BE2C (cell line): Measurements from ENCODE around the gene TPTE2.
"Not testable (repeated sequence)": the region's sequence is repeated elsewhere in the genome, so short reads cannot be mapped to it uniquely, and the experiment has no call there.

Experiments used
- DNase-seq: peaks from one replicate; pipeline ENCODE4 v3.0.0-alpha.2; 2020
- H3K27me3 ChIP-seq: fragments of 250-450 bp; sonication (Bioruptor Pico); 2 replicates; pipeline ENCODE4 v1.5.1; 2020; ENCODE audit warnings: mild to moderate bottlenecking
- H3K36me3 ChIP-seq: fragments of 250-450 bp; sonication (Bioruptor Pico); 2 replicates; pipeline ENCODE4 v1.5.1; 2020; ENCODE audit warnings: mild to moderate bottlenecking
- H3K4me1 ChIP-seq: fragments of 250-450 bp; sonication (Bioruptor Pico); 2 replicates; pipeline ENCODE4 v1.5.1; 2020
- H3K4me3 ChIP-seq: 2 replicates; pipeline ENCODE4 v1.5.1; 2011; ENCODE audit warnings: low read depth, low read length
- H3K9me3 ChIP-seq: fragments of 250-450 bp; sonication (Bioruptor Pico); 2 replicates; pipeline ENCODE4 v1.5.1; 2020
- TF ChIP-seq, protein P1 (sequence below): IDR thresholded peaks from 2 replicates; pipeline ENCODE4 v1.5.1; 2012; ENCODE audit warnings: mild to moderate bottlenecking, low read depth, low read length

The TPTE2 gene

GRCh38 chr13:19519049-19519448 lies 42.3 kb downstream of the TPTE2 start:
- H3K4me1 ChIP-seq = no peaks in the 10 kb centered on the region
- H3K27me3 ChIP-seq = no peaks in the 10 kb centered on the region
- TF ChIP-seq, protein P1, sequence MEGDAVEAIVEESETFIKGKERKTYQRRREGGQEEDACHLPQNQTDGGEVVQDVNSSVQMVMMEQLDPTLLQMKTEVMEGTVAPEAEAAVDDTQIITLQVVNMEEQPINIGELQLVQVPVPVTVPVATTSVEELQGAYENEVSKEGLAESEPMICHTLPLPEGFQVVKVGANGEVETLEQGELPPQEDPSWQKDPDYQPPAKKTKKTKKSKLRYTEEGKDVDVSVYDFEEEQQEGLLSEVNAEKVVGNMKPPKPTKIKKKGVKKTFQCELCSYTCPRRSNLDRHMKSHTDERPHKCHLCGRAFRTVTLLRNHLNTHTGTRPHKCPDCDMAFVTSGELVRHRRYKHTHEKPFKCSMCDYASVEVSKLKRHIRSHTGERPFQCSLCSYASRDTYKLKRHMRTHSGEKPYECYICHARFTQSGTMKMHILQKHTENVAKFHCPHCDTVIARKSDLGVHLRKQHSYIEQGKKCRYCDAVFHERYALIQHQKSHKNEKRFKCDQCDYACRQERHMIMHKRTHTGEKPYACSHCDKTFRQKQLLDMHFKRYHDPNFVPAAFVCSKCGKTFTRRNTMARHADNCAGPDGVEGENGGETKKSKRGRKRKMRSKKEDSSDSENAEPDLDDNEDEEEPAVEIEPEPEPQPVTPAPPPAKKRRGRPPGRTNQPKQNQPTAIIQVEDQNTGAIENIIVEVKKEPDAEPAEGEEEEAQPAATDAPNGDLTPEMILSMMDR = no peak
- H3K9me3 ChIP-seq = no peaks in the 10 kb centered on the region
- H3K4me3 ChIP-seq = no peak overlapping the region
- H3K36me3 ChIP-seq = no peaks in the 10 kb centered on the region
- no peak for DNase-seq

DNA sequence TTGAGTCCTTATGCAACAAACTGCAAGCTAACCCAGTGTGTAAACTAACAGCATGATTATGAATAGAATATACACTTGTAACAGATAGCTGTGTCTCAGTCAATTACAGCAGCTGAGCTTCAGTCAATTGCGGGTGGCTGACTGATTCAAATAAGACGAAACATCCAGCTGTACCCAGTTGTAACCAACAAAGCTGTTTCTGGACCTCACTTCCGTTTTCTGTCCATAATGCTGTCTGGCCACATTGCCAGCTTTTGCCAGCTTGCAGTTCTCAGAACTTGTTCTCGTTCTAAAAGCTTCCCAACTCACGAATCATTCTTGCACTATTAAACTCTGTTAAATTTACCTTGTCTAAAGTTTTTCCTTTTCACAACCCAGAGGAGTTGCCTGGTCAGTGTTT lies 53.7 kb downstream of the TPTE2 start:
- not testable (repeated sequence) for H3K36me3 ChIP-seq, H3K4me1 ChIP-seq, H3K27me3 ChIP-seq, DNase-seq, H3K4me3 ChIP-seq, H3K9me3 ChIP-seq

- not testable (repeated sequence) for H3K9me3 ChIP-seq, H3K4me1 ChIP-seq, DNase-seq, H3K36me3 ChIP-seq, H3K27me3 ChIP-seq, H3K4me3 ChIP-seq
Measured at GRCh38 chr13:19460126-19460525, 101.2 kb downstream of the TPTE2 start.

DNA sequence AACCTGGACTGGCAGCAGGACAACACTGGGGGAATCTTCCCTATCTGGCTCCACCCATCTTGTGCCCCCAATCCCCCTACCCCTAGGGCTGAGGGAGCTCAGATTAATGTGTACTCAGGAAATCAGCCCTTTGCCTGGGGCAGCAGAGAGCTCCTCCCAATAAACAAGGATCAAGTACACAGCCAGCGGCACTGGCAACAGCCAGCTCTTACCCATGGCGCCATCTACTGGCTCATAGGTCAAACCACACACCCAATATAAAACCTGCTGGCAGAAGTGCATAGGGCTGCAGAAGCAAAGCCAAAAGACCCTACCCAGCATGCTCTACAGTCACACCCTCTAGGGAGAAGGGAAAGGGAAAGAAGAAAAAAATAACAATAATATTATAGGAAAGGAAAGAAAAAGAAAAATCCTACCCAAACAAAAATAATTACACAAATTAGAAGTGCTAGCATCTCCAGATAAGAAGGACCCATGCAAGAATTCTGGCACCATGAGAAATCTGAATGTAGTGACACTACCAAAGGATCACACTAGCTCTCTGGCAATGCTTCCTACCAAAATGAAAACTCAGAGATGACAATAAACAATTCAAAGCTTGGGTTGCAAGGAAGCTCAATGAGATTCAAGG lies 122.2 kb downstream of the TPTE2 start:
- H3K36me3 ChIP-seq = not testable (repeated sequence)
- TF ChIP-seq, protein P1 = peak; percentile 41

GRCh38 chr13:19437780-19438179 lies 123.6 kb downstream of the TPTE2 start:
- H3K4me3 ChIP-seq, H3K36me3 ChIP-seq, DNase-seq, H3K27me3 ChIP-seq, H3K4me1 ChIP-seq, H3K9me3 ChIP-seq: not testable (repeated sequence)

More for the DNA sequence above, 122.2 kb downstream of the TPTE2 start:
- H3K4me1 ChIP-seq, H3K27me3 ChIP-seq, H3K4me3 ChIP-seq, H3K9me3 ChIP-seq: not testable (repeated sequence)
- peak; percentile 57 for DNase-seq

- not testable (repeated sequence) for H3K4me3 ChIP-seq
Measured at GRCh38 chr13:19422236-19422635, 139.1 kb downstream of the TPTE2 start.

DNA sequence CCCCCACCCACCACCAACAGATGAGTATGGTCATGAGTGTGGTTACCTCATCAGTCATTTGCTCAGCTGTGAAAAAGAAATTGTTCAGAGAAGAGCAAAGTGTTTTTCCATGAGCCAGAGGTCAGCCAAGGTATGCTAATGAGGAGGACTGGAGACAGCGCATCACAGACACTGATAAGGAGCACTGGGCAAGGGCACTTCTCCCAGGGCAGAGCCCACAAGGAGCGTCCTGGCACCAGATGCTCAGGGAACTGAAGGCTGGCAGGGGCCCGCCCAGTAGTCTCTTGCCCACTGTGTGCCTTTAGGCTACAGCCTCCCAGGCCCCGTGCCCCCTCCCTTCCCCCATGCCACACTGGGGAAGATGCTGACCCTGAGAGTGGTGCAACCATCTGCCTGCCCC lies 148.8 kb downstream of the TPTE2 start:
- not testable (repeated sequence) for H3K4me3 ChIP-seq, H3K27me3 ChIP-seq, H3K9me3 ChIP-seq, H3K36me3 ChIP-seq, H3K4me1 ChIP-seq, DNase-seq

More at GRCh38 chr13:19422236-19422635, 139.1 kb downstream of the TPTE2 start:
- not testable (repeated sequence) for H3K27me3 ChIP-seq, H3K9me3 ChIP-seq, H3K4me1 ChIP-seq, DNase-seq, H3K36me3 ChIP-seq

GRCh38 chr13:19382746-19383511 lies 178.4 kb downstream of the TPTE2 start:
- H3K4me1 ChIP-seq, DNase-seq, H3K27me3 ChIP-seq: not testable (repeated sequence)

GRCh38 chr13:19382111-19382510 lies 179.2 kb downstream of the TPTE2 start:
- Histone ChIP-seq H3K27me3 (no peaks in the 10 kb centered on the region), H3K9me3 (no peaks in the 10 kb centered on the region), H3K36me3 (no peaks in the 10 kb centered on the region), H3K4me1 (no peaks in the 10 kb centered on the region), H3K4me3 (no peak overlapping the region)
- DNase-seq = no peak
- TF ChIP-seq, protein P1 = no peak

More at GRCh38 chr13:19382746-19383511, 178.4 kb downstream of the TPTE2 start:
- not testable (repeated sequence) for H3K36me3 ChIP-seq, H3K9me3 ChIP-seq, H3K4me3 ChIP-seq
